Measurements from ENCODE around the gene NEK7. TPM values are rescaled to one million over a fixed set of nuclear protein-coding genes. Genes with fewer than 3 reads are reported as not detected.
A peak's percentile ranks its signal among the peaks of the same experiment; 100 is the strongest.

NEK7 gene
- total RNA-seq, 1 experiment from 2014 or later = 25.2 TPM

- H3K4me1 ChIP-seq (ENCODE audit: insufficient read depth, low read length) = no peaks in the 10 kb centered on the region
- CTCF ChIA-PET = no interaction called here
- no peaks in the 10 kb centered on the region for H3K27me3 ChIP-seq (ENCODE audit: low read length)
These were observed 48.0 kb upstream of the NEK7 start for GRCh38 chr1:198108636-198109370.

GRCh38 chr1:198109371-198109715 is 47.5 kb upstream of the NEK7 start:
- CTCF ChIA-PET = no interaction called here
- no peaks in the 10 kb centered on the region for H3K4me1 ChIP-seq (ENCODE audit: insufficient read depth, low read length)

More at GRCh38 chr1:198108636-198109370, 48.0 kb upstream of the NEK7 start:
- no peak for TF ChIP-seq EZH2phosphoT487 (IDR thresholded peaks at IDR 0.05; ENCODE audit: borderline replicate concordance, low read length)
- TF ChIP-seq EZH2 (IDR thresholded peaks at IDR 0.05; ENCODE audit: low read length, unreplicated experiment) = no peak
- TF ChIP-seq CTCF (conservative IDR thresholded peaks at IDR 0.05; ENCODE audit: low read depth, low read length) = no peak
- no peaks in the 10 kb centered on the region for H3K9me2 ChIP-seq (replicated peaks; ENCODE audit: low read length)
- no peaks in the 10 kb centered on the region for H3K36me3 ChIP-seq (ENCODE audit: low read depth, low read length)
- H2AFZ ChIP-seq (ENCODE audit: low read length) = no peak overlapping the region
- intact Hi-C loops (cut with micrococcal nuclease) = no loop called here
- no peak for DNase-seq
- POLR2A ChIA-PET (ENCODE audit: unreplicated experiment) = no interaction called here
- no peaks in the 10 kb centered on the region for H3F3A ChIP-seq (ENCODE audit: low read length, unreplicated experiment)
- H4K20me1 ChIP-seq (ENCODE audit: low read length) = no peaks in the 10 kb centered on the region
- no peak overlapping the region for H3K27ac ChIP-seq (ENCODE audit: low read length)
- ATAC-seq = no peak
- H3K9me3 ChIP-seq (ENCODE audit: low read length) = no peaks in the 10 kb centered on the region
- H3K9ac ChIP-seq (ENCODE audit: low read length) = no peak overlapping the region
- no peak overlapping the region for H3K4me3 ChIP-seq (ENCODE audit: low read length)
- no TSS peak for BruUV-seq (replicated peaks)
- no peaks in the 10 kb centered on the region for H3K79me2 ChIP-seq (ENCODE audit: low read length)
- H3K4me2 ChIP-seq (ENCODE audit: low read length) = no peak overlapping the region

More at GRCh38 chr1:198109371-198109715, 47.5 kb upstream of the NEK7 start:
- POLR2A ChIA-PET (ENCODE audit: unreplicated experiment) = no interaction called here
- H3K4me3 ChIP-seq (ENCODE audit: low read length) = no peak overlapping the region
- no peaks in the 10 kb centered on the region for H3K9me2 ChIP-seq (replicated peaks; ENCODE audit: low read length)
- H3K9me3 ChIP-seq (ENCODE audit: low read length) = no peaks in the 10 kb centered on the region
- BruUV-seq (replicated peaks) = no TSS peak
- TF ChIP-seq CTCF (conservative IDR thresholded peaks at IDR 0.05; ENCODE audit: low read depth, low read length) = no peak
- TF ChIP-seq EZH2phosphoT487 (IDR thresholded peaks at IDR 0.05; ENCODE audit: borderline replicate concordance, low read length) = no peak
- no peak for TF ChIP-seq EZH2 (IDR thresholded peaks at IDR 0.05; ENCODE audit: low read length, unreplicated experiment)
- no peaks in the 10 kb centered on the region for H3K36me3 ChIP-seq (ENCODE audit: low read depth, low read length)
- no peaks in the 10 kb centered on the region for H3K79me2 ChIP-seq (ENCODE audit: low read length)
- peak; percentile 10 for DNase-seq
- no peak overlapping the region for H3K9ac ChIP-seq (ENCODE audit: low read length)
- no peak for ATAC-seq
- no peak overlapping the region for H2AFZ ChIP-seq (ENCODE audit: low read length)
- no peaks in the 10 kb centered on the region for H4K20me1 ChIP-seq (ENCODE audit: low read length)
- H3K27ac ChIP-seq (ENCODE audit: low read length) = no peak overlapping the region
- intact Hi-C loops (cut with micrococcal nuclease) = no loop called here
- H3K4me2 ChIP-seq (ENCODE audit: low read length) = no peak overlapping the region
- H3F3A ChIP-seq (ENCODE audit: low read length, unreplicated experiment) = no peaks in the 10 kb centered on the region
- no peaks in the 10 kb centered on the region for H3K27me3 ChIP-seq (ENCODE audit: low read length)

All from PC-3 (cell line).